ENCODE data around the gene SHBG. TPM values are rescaled to one million over a fixed set of nuclear protein-coding genes. Genes with fewer than 3 reads are reported as not detected.
A peak's percentile ranks its signal among the peaks of the same experiment; 100 is the strongest.
"Not testable (repeated sequence)": the region's sequence is repeated elsewhere in the genome, so short reads cannot be mapped to it uniquely, and the experiment has no call there.

Gene SHBG
- total RNA-seq = not detected

DNA sequence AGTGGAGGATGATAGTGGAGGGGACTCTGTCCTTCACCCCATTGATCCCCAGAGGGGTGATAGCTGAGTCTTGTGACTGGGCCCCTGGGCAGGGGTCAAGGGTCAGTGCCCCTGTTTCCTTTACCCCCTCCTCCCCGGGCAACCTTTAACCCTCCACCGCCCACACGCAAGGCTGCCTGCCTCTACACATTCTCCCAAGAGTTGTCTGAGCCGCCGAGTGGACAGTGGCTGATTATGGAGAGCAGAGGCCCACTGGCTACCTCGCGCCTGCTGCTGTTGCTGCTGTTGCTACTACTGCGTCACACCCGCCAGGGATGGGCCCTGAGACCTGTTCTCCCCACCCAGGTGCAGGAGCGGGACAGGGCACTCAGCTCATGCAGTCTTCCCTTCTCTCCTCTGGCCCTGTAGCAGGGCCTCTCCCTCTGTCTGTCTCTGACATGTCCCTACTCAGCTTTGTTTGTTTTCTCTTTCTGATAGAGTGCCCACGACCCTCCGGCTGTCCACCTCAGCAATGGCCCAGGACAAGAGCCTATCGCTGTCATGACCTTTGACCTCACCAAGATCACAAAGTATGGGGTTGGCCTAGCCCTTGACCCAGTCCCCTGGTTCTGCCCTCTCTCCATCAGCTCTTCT lies at the start of gene SHBG:
Gene SHBG (plus strand): TSS at position 197 of the 633 bp plus-strand sequence. CDS start 38 bp downstream, at position 235.
- no peak for DNase-seq (ENCODE audit: low spot score)

DNA sequence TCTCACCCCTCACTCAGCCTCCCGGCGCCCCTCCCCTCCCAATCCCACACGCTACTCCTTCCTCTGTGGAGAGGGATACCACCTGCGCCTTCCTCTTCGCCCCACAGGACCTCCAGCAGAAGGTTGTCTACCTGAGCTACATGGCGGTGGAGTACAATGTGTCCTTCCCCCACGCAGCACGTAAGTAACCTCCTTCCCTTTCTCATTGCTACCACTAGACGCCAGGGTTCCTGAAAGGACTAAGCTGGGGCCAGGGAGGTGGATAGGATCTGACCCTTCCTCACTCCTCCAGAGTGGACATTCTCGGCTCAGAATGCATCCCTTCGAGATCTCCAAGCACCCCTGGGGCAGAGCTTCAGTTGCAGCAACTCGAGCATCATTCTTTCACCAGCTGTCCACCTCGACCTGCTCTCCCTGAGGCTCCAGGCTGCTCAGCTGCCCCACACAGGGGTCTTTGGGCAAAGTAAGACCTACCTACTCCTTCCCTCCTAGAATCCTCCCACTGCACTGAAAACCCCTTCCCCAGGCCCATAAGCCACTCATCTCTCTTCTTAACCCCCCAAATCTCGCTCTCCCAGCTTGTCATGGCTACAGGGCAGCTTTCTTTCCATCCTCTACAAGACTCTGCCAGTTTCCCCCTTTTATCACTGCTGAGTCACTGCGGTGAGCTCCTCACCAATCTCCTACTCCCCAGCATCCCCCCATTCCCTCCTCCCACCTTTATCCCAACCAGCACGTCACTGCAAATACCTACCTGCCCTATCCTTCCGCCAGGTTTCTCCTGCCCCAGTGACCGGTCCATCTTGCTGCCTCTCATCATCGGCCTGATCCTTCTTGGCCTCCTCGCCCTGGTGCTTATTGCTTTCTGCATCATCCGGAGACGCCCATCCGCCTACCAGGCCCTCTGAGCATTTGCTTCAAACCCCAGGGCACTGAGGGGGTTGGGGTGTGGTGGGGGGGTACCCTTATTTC lies 49.0 kb upstream of the SHBG start:
- DNase-seq (ENCODE audit: low spot score) = no peak

DNA sequence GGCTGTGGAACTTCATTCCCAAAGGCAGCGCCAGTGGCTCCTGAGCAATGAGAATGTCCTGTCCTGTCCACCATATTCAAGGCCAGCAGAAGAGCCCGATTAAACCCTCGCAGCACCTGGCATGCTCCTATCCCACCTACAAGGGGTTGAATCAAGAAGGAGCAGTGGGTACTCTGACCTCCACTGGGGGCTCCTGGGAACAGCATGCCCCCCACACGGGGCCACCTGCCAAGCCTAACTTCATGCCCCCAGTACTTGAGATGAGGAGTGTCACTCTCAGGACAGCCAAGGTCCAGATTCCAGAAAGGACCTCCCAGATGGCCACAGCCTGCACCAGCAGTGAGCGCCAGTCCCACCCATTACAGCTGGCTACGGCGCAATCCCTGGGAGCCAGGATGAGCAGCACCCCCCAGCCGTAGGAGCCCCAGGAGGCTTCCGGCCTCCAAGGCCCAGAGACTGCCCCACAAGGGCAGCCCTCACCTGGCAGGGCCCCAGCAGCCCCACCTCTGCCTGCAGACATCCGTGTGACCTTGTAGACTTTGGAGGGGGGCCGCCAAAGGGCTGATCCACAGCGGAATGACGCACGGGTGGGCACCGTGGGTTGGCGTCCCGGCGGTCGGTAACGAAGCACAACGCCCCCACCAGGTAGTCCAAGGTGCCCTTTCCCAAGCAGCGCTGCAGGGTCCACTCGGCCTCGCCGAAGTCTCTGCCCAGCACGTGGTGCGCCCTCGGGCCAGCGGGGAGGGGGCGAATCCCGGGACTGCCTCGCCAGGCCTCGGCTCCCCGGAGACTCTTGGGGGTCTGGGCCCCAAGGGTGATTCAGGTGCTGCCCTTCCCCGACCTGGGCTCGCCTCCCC lies 47.3 kb upstream of the SHBG start:
- DNase-seq (ENCODE audit: low spot score) = no peak

GRCh38 chr17:7583253-7584109 lies 46.5 kb upstream of the SHBG start, which contains the start of gene MPDU1:
Gene MPDU1 (plus strand): TSS chr17:7583852. CDS start chr17:7583863, 11 bp downstream.
- peak; percentile 97 for DNase-seq (ENCODE audit: low spot score)

DNA sequence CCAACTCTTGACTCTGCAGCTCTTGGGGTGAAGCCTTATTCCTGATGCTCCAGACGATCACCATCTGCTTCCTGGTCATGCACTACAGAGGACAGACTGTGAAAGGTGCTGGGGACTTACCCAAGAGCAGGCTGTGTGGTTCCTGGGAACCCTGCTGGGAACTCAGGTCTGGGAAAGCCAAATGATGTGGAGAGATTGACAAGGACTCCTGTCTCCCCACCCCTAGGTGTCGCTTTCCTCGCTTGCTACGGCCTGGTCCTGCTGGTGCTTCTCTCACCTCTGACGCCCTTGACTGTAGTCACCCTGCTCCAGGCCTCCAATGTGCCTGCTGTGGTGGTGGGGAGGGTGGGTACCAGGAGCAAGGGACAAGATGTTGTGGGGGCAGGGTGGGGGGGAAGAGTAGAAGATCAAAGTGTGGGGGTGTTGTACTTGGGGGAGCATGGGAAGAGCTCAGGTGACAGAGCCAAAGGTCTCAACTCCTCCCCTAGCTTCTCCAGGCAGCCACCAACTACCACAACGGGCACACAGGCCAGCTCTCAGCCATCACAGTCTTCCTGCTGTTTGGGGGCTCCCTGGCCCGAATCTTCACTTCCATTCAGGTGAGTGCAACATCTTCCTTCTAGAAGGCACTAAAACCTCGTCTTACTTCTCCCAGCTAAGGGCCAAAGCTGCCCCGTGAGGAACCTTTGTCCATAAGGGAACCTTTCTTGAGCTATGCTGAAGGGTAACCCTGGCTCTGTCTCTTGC lies 43.1 kb upstream of the SHBG start:
- no peak for DNase-seq (ENCODE audit: low spot score)

GRCh38 chr17:7587420-7588151 lies 42.3 kb upstream of the SHBG start:
- no peak for DNase-seq (ENCODE audit: low spot score)

GRCh38 chr17:7588553-7589203 lies 41.3 kb upstream of the SHBG start:
- DNase-seq (ENCODE audit: low spot score) = no peak

- DNase-seq (ENCODE audit: low spot score) = peak; percentile 87
These were observed 40.6 kb upstream of the SHBG start for GRCh38 chr17:7589204-7589868.

- DNase-seq (ENCODE audit: low spot score) = no peak
These were observed 39.8 kb upstream of the SHBG start, which contains the start of gene SOX15 for GRCh38 chr17:7589891-7590691. Gene SOX15 (minus strand): TSS chr17:7590094. CDS start chr17:7589676, 418 bp downstream.

DNA sequence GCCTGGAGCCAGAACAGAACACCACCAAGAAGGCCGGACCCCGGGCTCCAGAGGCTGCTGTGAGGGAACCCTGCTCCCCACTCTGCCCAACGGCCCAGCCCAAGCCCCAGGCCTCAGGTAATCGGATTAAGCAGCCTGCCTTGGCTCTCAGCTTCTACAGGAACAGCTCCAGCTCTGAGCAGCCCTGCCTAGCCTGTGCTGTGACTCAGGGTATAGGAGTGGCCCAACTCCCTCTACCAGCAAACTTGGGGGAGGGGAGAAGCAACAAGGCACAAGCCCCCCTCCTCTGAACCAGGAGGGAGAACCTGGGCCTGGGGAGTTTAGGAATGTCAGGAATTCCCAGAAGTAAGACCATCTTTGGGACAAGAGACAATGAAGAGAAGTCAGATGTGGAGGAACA lies 39.2 kb upstream of the SHBG start:
- no peak for DNase-seq (ENCODE audit: low spot score)

GRCh38 chr17:7591596-7591995 lies 38.3 kb upstream of the SHBG start:
- DNase-seq (ENCODE audit: low spot score) = no peak

GRCh38 chr17:7592422-7593021 lies 37.4 kb upstream of the SHBG start:
- DNase-seq (ENCODE audit: low spot score) = no peak

GRCh38 chr17:7593296-7593695 lies 36.6 kb upstream of the SHBG start:
- DNase-seq (ENCODE audit: low spot score) = no peak

DNA sequence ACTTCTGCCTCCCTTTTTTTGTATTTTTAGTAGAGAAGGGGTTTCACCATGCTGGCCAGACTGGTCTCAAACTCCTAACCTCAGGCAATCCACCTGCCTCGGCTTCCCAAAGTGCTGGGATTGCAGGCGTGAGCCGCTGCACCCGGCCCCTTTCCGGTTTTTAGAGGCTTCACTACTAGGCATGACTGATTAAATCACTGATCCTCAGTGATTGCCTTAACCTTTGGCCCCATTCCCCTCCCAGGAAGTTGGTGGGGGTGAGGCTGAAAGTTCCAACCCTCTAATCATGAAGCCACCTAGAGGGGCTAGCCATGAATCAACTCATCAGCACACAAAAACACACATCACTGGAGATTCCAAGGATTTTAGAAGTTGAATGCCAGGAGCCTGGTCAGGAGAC lies 32.4 kb upstream of the SHBG start:
- not testable (repeated sequence) for DNase-seq (ENCODE audit: low spot score)

GRCh38 chr17:7606280-7606679 lies 23.7 kb upstream of the SHBG start:
- no peak for DNase-seq (ENCODE audit: low spot score)

DNA sequence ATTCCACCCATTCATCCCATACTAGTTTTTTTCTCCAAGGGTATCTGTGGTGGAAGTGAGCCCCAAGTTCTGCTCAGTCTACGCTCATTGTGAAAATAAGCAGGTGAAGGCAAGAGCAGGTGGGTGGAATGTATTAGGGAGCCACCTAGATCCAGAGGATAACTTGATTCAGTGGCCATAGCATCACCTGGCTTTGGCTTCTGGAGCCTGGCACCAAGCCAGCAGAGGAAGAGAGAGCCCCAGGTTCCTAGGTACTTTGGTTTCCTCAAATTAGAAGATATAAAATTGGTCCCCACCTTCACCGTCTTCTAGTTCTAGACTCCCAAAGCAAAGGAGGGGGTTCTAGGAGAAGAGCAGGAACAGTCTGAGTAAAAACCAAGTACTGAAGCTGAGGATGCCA lies 19.3 kb upstream of the SHBG start:
- no peak for DNase-seq (ENCODE audit: low spot score)
